Vagina (tissue), 2 donors: ENCODE data around the gene CDH15.

ENCODE experiments used
- CTCF ChIP-seq, 3 experiments: fragments of 450-650 bp in 2 of 3; fragments of 200-600 bp in 1 of 3; sonication (generic) in 1 of 3; IDR thresholded peaks; one replicate each; pipeline ENCODE4 v1.5.1; 2017 to 2019; ENCODE audit warnings: antibody characterized with exemption in 3 of 3, mild to moderate bottlenecking in 2 of 3, moderate library complexity in 2 of 3
- POLR2A ChIP-seq, 2 donors: fragments of 450-650 bp; IDR thresholded peaks; one replicate each; pipeline ENCODE4 v1.6.1; 2017; ENCODE audit warnings: antibody characterized with exemption in 2 of 2, mild to moderate bottlenecking in 2 of 2, moderate library complexity in 2 of 2

DNA sequence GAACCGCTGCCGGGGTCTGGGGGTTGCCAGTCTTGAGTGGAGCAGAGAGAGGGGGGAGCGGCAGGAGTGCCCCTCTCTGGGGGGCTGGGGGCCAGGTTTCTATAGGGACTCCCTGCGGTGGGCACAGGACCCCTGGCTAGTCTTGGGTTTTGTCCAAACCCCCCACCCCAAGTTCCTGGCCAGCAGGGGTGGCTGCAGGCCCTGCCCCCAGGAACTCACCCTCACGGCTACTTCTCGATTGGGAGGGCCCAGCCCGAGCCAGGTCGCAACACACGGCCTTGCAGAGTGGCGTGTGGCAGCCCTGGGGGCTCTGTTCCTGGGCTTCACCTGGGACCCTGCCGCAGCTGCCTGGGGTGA is 601 bp downstream of the CDH15 start:
- TF ChIP-seq CTCF (IDR thresholded peaks at IDR 0.05) = no peak
- no peak for TF ChIP-seq POLR2A (IDR thresholded peaks at IDR 0.05)
